CD4-positive, CD25-positive, alpha-beta regulatory T cell (primary cell): ENCODE data around the gene PSMA2. TPM values are rescaled to one million over a fixed set of nuclear protein-coding genes. Genes with fewer than 3 reads are reported as not detected.

Experiments
- ATAC-seq, 2 donors: fragments of 150-1000 bp; cut with Tn5 transposase; one replicate each; pipeline ENCODE4 v1.10.0; 2021; ENCODE audit warnings: low read depth in 2 of 2, moderate number of reproducible peaks in 2 of 2, moderate library complexity in 1 of 2
- DNase-seq, 3 donors: peaks; one replicate each; pipeline versions ENCODE4 v3.0.0 to v3.0.0-alpha.2; 2012 to 2022; ENCODE audit warnings: mixed read lengths in 1 of 3
- H3K27ac ChIP-seq: one replicate; pipeline ENCODE4 v1.7.0; 2013; ENCODE audit warnings: mild to moderate bottlenecking, low read length; ENCODE audit not compliant: insufficient read depth, poor library complexity, severe bottlenecking
- H3K27me3 ChIP-seq: one replicate; pipeline ENCODE4 v1.7.0; 2013; ENCODE audit warnings: low read length; ENCODE audit not compliant: control insufficient read depth, insufficient read depth
- H3K36me3 ChIP-seq: one replicate; pipeline ENCODE4 v1.7.0; 2013; ENCODE audit warnings: mild to moderate bottlenecking, low read length, moderate library complexity; ENCODE audit not compliant: control insufficient read depth, insufficient read depth
- H3K4me1 ChIP-seq: 2 replicates; pipeline ENCODE4 v1.7.0; 2013; ENCODE audit warnings: mild to moderate bottlenecking, low read length; ENCODE audit not compliant: insufficient read depth, control insufficient read depth, poor library complexity, severe bottlenecking
- H3K4me3 ChIP-seq: one replicate; pipeline ENCODE4 v1.7.0; 2013; ENCODE audit warnings: low read depth, mild to moderate bottlenecking, low read length, moderate library complexity
- H3K9me3 ChIP-seq, 2 experiments: 1 replicate in 1 of 2; 2 replicates in 1 of 2; pipeline ENCODE4 v1.7.0; 2013; ENCODE audit warnings: low read length in 2 of 2, mild to moderate bottlenecking in 1 of 2, moderate library complexity in 1 of 2; ENCODE audit not compliant: control insufficient read depth in 2 of 2
- H3K27ac Mint-ChIP-seq, 3 donors: one replicate each; pipeline ENCODE4 v1.8.0; 2020 to 2022; ENCODE audit warnings: mild to moderate bottlenecking in 3 of 3, mixed read lengths in 3 of 3, moderate library complexity in 2 of 3
- H3K27me3 Mint-ChIP-seq: one replicate; pipeline ENCODE4 v1.8.0; 2022; ENCODE audit warnings: mild to moderate bottlenecking, mixed read lengths
- H3K36me3 Mint-ChIP-seq: one replicate; pipeline ENCODE4 v1.8.0; 2020; ENCODE audit warnings: mixed read lengths
- H3K4me1 Mint-ChIP-seq, 4 donors: one replicate each; pipeline ENCODE4 v1.8.0; 2020 to 2022; ENCODE audit warnings: mixed read lengths in 4 of 4, mild to moderate bottlenecking in 1 of 4
- H3K4me3 Mint-ChIP-seq, 4 donors: one replicate each; pipeline ENCODE4 v1.8.0; 2020 to 2022; ENCODE audit warnings: mild to moderate bottlenecking in 4 of 4, mixed read lengths in 4 of 4, moderate library complexity in 3 of 4
- H3K9me3 Mint-ChIP-seq, 7 donors: one replicate each; pipeline ENCODE4 v1.8.0; 2020 to 2022; ENCODE audit warnings: mixed read lengths in 7 of 7, mild to moderate bottlenecking in 3 of 7, moderate library complexity in 2 of 7
- polyA plus RNA-seq, 4 donors: library from polyadenylated mRNA; unstranded; fragments of 300-500 nt; fragmentation: Illumina TruSeq; gene quantifications; one replicate each; pipeline ENCODE4 v1.2.3, GENCODE V29; 2021
- total RNA-seq: library from RNA; stranded (reverse); gene quantifications from one replicate; pipeline ENCODE4 v1.2.3, GENCODE V29; 2022

Gene PSMA2
- total and polyA plus RNA-seq, 5 donors from 2014 or later, result 59.1 to 331 (median 270) TPM

DNA sequence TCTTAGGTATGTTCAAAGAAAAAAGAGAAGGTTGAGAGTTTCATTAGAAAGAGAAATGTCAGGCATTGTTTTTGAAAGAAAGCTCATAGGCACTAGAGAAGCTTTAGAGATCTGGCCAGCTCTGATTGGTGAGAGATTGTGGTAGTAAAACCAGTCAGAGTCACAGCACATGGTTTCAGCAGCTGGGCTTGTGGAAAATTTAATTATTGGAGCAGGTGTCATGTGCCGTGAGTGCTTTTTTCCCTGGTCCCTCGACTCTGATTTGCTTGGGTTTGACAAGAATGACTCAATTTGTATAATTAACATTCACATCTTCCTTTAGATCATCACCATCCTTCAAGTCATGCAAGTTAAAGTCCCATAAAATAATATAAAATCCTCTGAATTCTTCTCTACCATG lies 35.4 kb upstream of the PSMA2 start:
- Mint-ChIP-seq H3K4me3 (no peak overlapping the region), H3K9me3 (peaks cover 0 to 2% (median 0%) of the 10 kb centered on the region in 7 donors), H3K27me3 (peaks cover 24% of the 10 kb centered on the region), H3K27ac (no peak overlapping the region), H3K4me1 (no peaks in the 10 kb centered on the region), H3K36me3 (no peaks in the 10 kb centered on the region)
- Histone ChIP-seq H3K27me3 (no peaks in the 10 kb centered on the region), H3K9me3 (no peaks in the 10 kb centered on the region), H3K4me3 (no peak overlapping the region), H3K36me3 (no peaks in the 10 kb centered on the region), H3K27ac (no peak overlapping the region), H3K4me1 (no peaks in the 10 kb centered on the region)
- ATAC-seq (no peak), DNase-seq (no peak)

DNA sequence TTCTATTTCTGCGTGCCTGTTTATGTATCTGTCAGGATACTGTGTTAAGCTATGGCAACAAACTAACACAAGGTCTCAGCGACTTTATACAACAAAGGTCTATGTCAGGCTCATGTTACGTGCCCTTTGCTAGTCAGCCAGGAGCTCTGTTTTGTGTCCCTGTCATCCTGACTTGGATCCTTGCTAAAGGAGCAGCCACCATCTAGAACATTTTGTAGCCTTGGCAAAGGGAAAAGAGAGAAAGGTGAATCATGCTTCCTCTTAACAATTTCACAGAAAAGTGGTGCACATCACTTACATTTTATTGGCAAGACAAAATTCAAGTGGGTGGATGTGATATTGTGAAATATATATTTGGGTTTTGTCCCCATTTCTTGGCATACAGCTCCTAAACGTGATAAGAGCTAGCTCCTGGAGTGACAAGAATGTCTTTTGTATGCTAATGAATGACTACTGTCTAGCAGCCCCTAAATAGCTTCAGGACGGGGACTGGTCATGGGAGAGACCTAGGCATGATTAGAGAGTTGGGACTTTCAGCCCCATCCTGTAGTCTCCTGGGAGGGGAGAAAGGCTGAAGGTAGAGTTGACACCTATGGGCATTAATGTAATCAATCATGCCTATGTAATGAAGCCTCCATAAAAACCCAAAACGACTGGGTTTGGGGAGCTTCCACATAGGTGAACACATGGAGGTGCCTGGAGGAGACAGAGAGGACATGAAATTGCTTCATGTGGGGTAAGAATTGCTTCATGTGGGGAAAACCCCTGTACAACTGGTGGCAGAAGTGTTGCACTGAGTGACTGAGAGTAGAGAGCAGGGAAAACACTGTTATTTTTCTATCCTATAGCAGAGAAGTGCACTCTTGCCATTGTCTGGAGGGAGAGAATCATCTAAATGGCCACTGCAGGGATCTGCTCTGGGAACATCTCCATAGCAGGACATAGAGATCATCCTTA lies 33.2 kb upstream of the PSMA2 start:
- H3K27ac Mint-ChIP-seq, result no peak overlapping the region
- Histone ChIP-seq H3K27ac (no peak overlapping the region), H3K36me3 (no peaks in the 10 kb centered on the region), H3K4me1 (no peaks in the 10 kb centered on the region), H3K4me3 (no peak overlapping the region), H3K9me3 (no peaks in the 10 kb centered on the region), H3K27me3 (peaks cover 2% of the 10 kb centered on the region)
- H3K27me3 Mint-ChIP-seq, result peaks cover 30% of the 10 kb centered on the region
- no peaks in the 10 kb centered on the region for H3K4me1 Mint-ChIP-seq
- peaks cover 0 to 2% (median 0%) of the 10 kb centered on the region in 7 donors for H3K9me3 Mint-ChIP-seq
- ATAC-seq (no peak), DNase-seq (no peak)
- H3K36me3 Mint-ChIP-seq, result no peaks in the 10 kb centered on the region
- no peak overlapping the region for H3K4me3 Mint-ChIP-seq

DNA sequence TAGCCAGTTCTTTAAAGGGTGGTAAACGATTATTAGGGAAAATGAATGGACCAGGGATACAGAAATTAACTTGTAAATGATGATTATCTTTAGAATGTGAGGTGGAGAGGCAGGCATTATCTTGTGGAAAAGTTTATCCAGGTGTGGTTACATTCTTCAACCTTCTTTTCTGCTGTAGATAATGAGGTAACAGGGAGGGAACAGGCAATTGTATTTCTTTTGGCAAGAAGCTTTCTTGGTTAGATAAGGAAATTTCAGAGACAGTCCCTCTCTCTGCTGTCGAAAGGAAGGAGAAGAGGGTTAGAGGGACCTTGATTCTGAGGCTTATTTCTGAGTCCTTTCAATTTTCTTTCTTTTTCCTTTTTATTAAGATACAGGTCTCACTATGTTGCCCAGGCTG lies 32.3 kb upstream of the PSMA2 start:
- DNase-seq (no peak), ATAC-seq (no peak)
- no peak overlapping the region for H3K4me3 ChIP-seq
- Mint-ChIP-seq H3K27ac (no peak overlapping the region), H3K27me3 (peaks cover 38% of the 10 kb centered on the region), H3K36me3 (no peaks in the 10 kb centered on the region), H3K9me3 (peaks cover 0 to 2% (median 0%) of the 10 kb centered on the region in 7 donors), H3K4me1 (no peaks in the 10 kb centered on the region), H3K4me3 (no peak overlapping the region)
- peaks cover 2% of the 10 kb centered on the region for H3K27me3 ChIP-seq
- H3K4me1 ChIP-seq, result no peaks in the 10 kb centered on the region
- H3K9me3 ChIP-seq, result no peaks in the 10 kb centered on the region
- H3K36me3 ChIP-seq, result no peaks in the 10 kb centered on the region
- no peak overlapping the region for H3K27ac ChIP-seq

DNA sequence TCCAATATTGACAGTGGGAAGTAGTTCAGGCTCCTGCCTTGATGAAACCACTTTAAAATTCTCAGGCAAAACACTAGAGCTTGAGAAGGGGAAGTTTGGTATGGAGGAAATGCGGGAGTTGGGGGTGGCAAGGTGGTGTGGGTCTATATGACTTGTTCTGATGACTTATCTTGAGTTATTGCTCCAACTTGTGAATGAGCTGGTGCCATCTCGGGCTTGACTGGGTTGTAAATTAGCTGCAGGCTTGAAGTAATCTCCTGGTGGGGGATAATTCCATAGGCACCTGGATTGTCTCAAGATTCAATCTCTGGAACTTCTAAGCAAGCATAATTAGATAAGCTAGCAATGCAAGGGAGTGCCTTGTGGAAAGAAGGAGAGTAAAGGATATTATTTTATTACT lies 29.2 kb upstream of the PSMA2 start:
- ATAC-seq, result no peak
- Mint-ChIP-seq H3K4me1 (no peaks in the 10 kb centered on the region), H3K27ac (no peak overlapping the region), H3K36me3 (no peaks in the 10 kb centered on the region), H3K4me3 (no peak overlapping the region), H3K9me3 (peaks cover 0 to 8% (median 1%) of the 10 kb centered on the region in 7 donors), H3K27me3 (peaks cover 29% of the 10 kb centered on the region)
- Histone ChIP-seq H3K9me3 (peaks cover 0 to 4% of the 10 kb centered on the region in 2 experiments), H3K4me1 (no peaks in the 10 kb centered on the region), H3K4me3 (no peak overlapping the region), H3K27me3 (peaks cover 2% of the 10 kb centered on the region), H3K36me3 (no peaks in the 10 kb centered on the region), H3K27ac (no peak overlapping the region)
- DNase-seq, result no peak

DNA sequence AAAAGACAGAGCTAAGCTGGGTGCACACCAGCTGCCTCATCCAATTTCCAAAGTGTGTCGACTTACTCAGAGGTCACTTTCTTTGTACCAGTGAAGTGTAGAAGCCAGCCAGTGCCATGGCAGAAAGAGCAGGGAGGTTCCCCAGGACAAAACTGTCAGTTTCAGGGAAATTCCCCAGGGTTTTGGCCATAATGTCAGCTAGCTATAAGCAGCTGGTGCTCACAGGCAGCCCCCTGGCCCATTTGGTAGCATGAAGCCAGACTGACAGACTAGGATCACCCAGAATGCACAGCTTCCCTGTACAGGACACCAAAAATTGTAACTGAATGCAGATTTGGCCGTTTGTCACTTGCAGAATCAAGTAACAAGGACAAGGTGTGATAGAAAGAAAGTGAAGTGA lies 28.8 kb upstream of the PSMA2 start:
- H3K4me3 Mint-ChIP-seq, result no peak overlapping the region
- no peak overlapping the region for H3K27ac Mint-ChIP-seq
- ATAC-seq (no peak), DNase-seq (no peak)
- H3K4me1 Mint-ChIP-seq, result no peaks in the 10 kb centered on the region
- peaks cover 29% of the 10 kb centered on the region for H3K27me3 Mint-ChIP-seq
- no peaks in the 10 kb centered on the region for H3K4me1 ChIP-seq
- H3K36me3 ChIP-seq, result no peaks in the 10 kb centered on the region
- peaks cover 0 to 8% (median 1%) of the 10 kb centered on the region in 7 donors for H3K9me3 Mint-ChIP-seq
- no peaks in the 10 kb centered on the region for H3K36me3 Mint-ChIP-seq
- peaks cover 2% of the 10 kb centered on the region for H3K27me3 ChIP-seq
- H3K27ac ChIP-seq, result no peak overlapping the region
- peaks cover under 1 to 4% of the 10 kb centered on the region in 2 experiments for H3K9me3 ChIP-seq
- no peak overlapping the region for H3K4me3 ChIP-seq

DNA sequence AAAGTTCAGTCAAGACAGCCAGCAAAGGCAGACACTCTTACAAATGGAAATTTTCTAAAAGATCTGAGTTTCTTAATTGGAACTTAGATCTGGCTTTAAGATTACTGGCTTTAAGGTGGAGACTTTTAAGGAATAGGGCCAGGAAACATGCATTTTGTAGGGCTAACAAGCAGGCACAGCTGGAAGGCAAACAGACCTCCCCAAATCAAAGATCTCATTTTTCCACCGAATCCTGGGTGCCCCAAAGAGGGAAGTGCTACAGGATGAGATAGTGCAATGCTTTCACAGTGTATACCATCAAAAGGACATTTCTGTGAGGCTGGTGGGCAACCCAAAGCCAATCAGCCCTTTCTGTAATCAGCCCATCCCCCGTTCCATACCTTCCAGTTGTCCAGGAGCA lies 27.6 kb upstream of the PSMA2 start:
- Mint-ChIP-seq H3K4me3 (no peak overlapping the region), H3K36me3 (no peaks in the 10 kb centered on the region), H3K27ac (no peak overlapping the region), H3K4me1 (no peaks in the 10 kb centered on the region), H3K9me3 (peaks cover 0 to 13% (median 5%) of the 10 kb centered on the region in 7 donors), H3K27me3 (peaks cover 35% of the 10 kb centered on the region)
- ATAC-seq, result no peak
- DNase-seq, result no peak
- Histone ChIP-seq H3K4me1 (no peaks in the 10 kb centered on the region), H3K36me3 (no peaks in the 10 kb centered on the region), H3K27me3 (peaks cover 3% of the 10 kb centered on the region), H3K27ac (no peak overlapping the region), H3K9me3 (peaks cover 3 to 5% of the 10 kb centered on the region in 2 experiments), H3K4me3 (no peak overlapping the region)

DNA sequence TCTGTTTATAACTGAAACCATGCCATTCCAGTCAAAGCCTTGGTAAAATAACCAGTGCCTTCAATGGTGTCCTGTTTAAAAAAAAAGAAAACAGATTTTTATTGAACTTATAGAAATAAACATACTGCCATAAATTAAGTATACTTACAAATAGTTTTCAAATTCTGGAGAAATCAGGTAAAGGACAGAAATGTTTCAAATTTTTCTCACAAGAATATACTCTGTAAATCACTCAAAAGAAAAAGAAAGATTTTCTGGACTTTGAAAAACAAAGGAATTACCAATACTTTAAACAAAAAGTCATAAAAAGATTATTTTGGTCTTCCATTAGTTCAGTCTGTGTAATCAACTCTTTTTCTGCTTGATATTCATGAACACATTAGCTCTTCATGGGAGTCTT lies 24.1 kb upstream of the PSMA2 start:
- Histone ChIP-seq H3K9me3 (peaks cover 3 to 5% of the 10 kb centered on the region in 2 experiments), H3K27ac (no peak overlapping the region), H3K27me3 (peaks cover 4% of the 10 kb centered on the region), H3K36me3 (no peaks in the 10 kb centered on the region), H3K4me3 (no peak overlapping the region), H3K4me1 (no peaks in the 10 kb centered on the region)
- Mint-ChIP-seq H3K9me3 (peaks cover 0 to 13% (median 5%) of the 10 kb centered on the region in 7 donors), H3K4me1 (no peaks in the 10 kb centered on the region), H3K36me3 (no peaks in the 10 kb centered on the region), H3K4me3 (no peak overlapping the region), H3K27me3 (peaks cover 26% of the 10 kb centered on the region), H3K27ac (no peak overlapping the region)
- DNase-seq (no peak), ATAC-seq (no peak)

DNA sequence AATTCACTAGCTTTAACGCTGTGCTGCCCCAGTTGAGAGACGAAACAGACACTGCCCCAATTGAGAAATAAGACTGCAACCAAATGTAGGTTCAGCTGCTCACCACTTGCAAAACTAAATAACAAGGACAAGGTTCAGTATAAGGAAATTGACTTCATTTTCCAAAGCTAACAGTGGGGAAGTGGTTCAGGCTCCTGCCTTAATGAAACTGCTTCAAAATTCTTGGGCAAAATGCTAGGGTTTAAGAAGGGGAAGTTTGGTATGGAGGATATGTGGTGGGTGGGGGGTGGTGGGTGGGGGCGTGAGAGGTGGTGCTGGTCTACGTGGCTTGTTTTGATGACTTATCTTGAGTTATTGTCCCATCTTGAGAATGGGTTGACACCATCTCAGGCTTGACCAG lies 22.0 kb upstream of the PSMA2 start:
- H3K4me1 Mint-ChIP-seq, result no peaks in the 10 kb centered on the region
- H3K36me3 Mint-ChIP-seq, result no peaks in the 10 kb centered on the region
- no peak overlapping the region for H3K4me3 ChIP-seq
- no peak overlapping the region for H3K4me3 Mint-ChIP-seq
- no peaks in the 10 kb centered on the region for H3K4me1 ChIP-seq
- H3K36me3 ChIP-seq, result no peaks in the 10 kb centered on the region
- peak overlapping the region in 1 of 3 donors; percentile 20 for H3K27ac Mint-ChIP-seq
- peaks cover 3 to 5% of the 10 kb centered on the region in 2 experiments for H3K9me3 ChIP-seq
- DNase-seq (no peak), ATAC-seq (no peak)
- peaks cover 3% of the 10 kb centered on the region for H3K27me3 ChIP-seq
- peaks cover 0 to 13% (median 5%) of the 10 kb centered on the region in 7 donors for H3K9me3 Mint-ChIP-seq
- no peak overlapping the region for H3K27ac ChIP-seq
- peaks cover 10% of the 10 kb centered on the region for H3K27me3 Mint-ChIP-seq
